Activated CD4-positive, alpha-beta T cell treated with anti-CD3 and anti-CD28 coated beads, Interleukin-2, amount 50 U/mL, for 4 hours (primary cell): Measurements from ENCODE around the gene ASTN2.

Source experiments
- DNase-seq, 2 experiments: peaks; one replicate each; pipeline ENCODE4 v3.0.0-alpha.2; 2020

Gene ASTN2

DNA sequence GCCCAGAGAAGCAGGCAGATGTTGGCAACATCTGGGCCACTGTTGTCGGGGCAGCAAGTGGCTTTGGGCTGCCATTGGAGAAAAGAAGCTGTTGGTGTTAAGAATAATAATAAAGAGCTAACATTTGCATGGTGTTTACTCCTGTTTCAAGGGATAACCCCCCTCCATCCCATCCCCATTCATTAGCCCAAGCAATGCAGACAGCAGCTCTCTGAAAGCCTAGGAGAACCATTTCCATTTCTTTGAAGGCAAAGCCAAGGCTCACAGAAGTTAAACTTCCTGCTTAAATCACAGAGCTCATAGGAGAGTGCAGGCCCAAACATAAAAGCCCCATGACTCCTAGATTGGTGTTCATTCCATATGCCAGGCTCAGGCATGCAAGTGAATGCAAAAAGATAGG lies 175.4 kb downstream of the ASTN2 start:
- DNase-seq: no peak

DNA sequence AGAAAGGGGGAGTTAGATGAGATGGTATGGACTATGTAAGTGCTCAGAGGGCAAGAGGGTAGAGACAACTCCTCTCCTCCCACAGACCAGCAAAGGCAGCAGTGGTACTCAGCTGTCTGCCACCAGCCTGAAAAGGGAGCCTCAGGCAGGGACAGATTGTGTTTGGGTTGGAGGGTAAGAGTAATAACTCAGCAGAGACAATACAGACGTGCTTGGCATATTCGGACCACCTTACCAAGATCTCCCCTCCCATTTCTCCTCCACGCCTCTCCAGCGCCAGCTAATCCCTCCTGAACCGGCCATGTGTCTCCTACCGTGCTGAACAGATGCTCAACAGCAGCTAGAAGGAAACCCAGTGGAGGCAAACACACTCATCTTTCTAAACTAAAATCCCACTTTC lies 180.8 kb downstream of the ASTN2 start:
- no peak for DNase-seq

DNA sequence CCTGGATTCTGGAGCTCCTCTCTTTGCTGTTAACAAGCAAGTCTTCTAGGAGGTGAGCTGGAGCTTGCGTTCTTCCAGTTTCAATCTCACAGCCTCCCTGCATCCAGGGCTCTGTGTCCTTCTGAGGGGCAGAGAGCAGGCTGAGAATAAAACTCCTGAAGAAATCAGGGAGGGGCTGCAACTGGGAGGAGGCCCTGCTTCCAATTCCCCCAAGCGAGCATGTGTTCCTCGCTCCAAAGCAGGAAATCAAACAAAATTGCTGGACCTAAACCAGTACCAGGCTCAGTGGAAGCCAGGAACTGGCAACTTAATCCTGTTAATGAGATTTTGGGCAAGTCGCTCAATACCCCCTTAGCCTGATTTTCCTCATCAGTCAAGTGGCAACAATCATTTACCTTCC lies 181.8 kb downstream of the ASTN2 start:
- DNase-seq: no peak

DNA sequence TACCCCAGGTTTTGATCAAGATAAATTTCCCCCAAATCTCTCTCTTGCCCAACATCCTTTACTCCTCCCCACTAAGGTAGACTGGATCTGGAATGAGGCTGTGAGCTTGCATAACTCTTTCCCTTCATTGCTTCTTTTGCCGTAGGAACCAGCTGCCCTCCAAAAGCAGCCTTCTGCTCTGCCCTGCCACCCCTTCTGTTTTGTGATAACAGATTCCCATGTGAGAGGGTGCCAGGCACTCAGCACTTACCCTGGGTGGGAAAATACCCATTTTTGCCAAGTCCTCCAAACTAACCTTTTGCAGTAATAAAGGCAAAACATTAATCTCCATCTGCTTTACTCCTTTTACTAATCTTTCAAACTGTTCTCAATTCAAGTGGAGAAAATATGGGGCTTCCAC lies 182.6 kb downstream of the ASTN2 start:
- no peak for DNase-seq

- no peak for DNase-seq
These were observed 183.8 kb downstream of the ASTN2 start for GRCh38 chr9:117231012-117231411.

DNA sequence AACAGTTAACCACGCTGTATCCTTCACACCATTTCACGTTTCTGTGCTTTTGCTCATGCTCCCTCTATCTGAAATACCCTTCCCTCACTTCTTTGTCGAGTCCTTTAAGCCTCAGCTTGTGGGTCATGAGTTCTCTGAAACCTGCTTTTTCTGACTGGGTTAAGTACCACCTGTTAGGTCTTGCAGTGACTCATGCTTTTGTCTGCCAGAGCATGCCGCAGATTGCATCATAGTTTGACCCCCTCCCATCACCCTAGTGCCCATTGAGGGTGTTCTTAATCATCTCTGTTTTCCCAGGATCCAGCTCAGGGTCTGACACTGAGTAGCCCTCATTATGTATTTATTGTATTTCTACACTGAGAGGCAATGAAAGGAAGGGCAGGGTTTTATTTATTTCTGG lies 190.2 kb downstream of the ASTN2 start:
- DNase-seq: no peak

GRCh38 chr9:117218951-117219350 lies 195.9 kb downstream of the ASTN2 start:
- DNase-seq: no peak

- DNase-seq: no peak
These were observed 200.4 kb downstream of the ASTN2 start for GRCh38 chr9:117214416-117214815.

- DNase-seq: no peak
These were observed 203.6 kb downstream of the ASTN2 start for GRCh38 chr9:117211280-117211679.

- no peak for DNase-seq
These were observed 209.1 kb downstream of the ASTN2 start for GRCh38 chr9:117205806-117206205.

GRCh38 chr9:117204971-117205370 lies 209.9 kb downstream of the ASTN2 start:
- no peak for DNase-seq

GRCh38 chr9:117191504-117192261 lies 223.2 kb downstream of the ASTN2 start:
- no peak for DNase-seq

- DNase-seq: no peak
These were observed 225.7 kb downstream of the ASTN2 start for GRCh38 chr9:117189121-117189520.

DNA sequence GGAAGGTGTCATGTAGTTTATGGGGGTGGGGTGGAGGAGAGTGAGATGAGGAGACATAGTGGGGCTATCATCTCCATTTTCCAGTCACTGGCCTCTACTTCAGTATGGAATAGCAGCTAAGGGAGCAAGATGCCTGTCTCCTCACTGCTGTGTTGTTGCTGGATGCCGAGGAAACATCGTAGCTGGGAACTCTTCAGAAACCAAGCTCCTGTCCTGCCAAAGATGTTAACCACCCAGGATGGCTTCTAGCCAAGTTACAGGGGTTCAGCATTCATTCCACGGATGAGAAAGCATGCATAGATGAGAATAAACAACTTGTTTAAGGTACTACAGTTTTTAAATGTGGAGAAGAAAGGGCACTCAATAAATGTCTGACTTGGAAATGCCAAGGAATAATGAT lies 226.5 kb downstream of the ASTN2 start:
- DNase-seq: no peak

DNA sequence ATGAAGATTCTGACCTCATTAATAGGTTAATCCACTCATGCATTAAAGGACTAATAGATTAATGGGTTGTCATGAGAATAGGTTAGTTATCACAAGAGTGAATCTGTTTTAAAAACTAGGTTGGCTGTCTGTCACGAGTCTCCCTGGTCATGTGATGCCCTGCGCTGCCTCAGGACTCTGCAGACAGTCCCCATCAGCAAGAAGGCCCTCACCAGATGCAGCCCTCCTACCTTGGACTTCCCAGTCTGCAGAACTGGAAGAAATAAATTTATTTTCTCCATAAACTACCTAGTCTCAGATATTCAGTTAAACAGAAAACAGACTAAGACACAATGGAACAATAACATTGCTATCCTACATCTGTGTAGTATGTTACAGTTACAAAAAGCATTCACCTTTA lies 227.4 kb downstream of the ASTN2 start:
- no peak for DNase-seq

- no peak for DNase-seq
These were observed 230.7 kb downstream of the ASTN2 start for GRCh38 chr9:117184173-117184572.

DNA sequence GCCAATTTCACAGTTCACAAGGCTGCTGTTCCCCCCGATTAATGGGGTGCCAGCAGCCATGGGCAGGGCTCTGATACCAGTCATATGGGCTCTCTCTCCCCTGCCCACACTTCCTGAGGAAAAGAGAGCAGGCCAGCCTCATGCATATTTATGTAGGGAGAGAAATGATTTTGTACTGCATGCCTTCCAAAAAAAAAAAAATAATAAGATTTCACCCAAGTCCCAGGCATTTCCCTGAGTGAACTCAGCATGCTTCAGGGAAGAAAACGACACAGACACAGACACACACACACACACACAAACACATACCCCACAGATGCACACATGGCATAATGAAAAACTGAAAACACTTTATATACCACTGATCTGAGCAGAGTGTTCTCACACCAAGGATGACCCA lies 232.8 kb downstream of the ASTN2 start:
- DNase-seq: no peak

DNA sequence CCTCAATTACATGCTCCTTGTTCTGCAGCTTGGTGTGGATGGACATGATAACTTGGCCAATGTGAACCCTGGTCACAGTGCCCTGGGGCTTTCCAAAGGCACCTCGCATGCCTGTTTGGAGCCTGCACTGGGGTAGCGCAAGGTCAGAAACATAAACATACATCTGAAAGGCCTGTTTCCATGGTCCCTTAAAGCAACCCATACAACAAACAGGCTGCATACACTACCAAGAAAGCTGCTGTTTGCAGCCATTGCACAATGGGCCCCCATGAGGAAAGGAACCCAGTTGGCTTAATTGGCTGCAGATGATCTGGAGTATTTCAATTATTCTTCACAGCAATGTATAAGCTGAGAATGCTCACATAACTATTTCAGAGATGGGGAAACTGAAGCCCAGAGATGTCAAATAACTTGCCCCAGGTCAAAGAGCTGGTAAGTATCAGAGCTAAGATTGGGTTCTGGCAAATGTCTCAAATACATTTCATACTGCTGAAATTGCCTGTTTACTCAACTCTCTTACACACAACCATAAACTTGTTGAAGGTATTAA lies 233.9 kb downstream of the ASTN2 start:
- no peak for DNase-seq

DNA sequence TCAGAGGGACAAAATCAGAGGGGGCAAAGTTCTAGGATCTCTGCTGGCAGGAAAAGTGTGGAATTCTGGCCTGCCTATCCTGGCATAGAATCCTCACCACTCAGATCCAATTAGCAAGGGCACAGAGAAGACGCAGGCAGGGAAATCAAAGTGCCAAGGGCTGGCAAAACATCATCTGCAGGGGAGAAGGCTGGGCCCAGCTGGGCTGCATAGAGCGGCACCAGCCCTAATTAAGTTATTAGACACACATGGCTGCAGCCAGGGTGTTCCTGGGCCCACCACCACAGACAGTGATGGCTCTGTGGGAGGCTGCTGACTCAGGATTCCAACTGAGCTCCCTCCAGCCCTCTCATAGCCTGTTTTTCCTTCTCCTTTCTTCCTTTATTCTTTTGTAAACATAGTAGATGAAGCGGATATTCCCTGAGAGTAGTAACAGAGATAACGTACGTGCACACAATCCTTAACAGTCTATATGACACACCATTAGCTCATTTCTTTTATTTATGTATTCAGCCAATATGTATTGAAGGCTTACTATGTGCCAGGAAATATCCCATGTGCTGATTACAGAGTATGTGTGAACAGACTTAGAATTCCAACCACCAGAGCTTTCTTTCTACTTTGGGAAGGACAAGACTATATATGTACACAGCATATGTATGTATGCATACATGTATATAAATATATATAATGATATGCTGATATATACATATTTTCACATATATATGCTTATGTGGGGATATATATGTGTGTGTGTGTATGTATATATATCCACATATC lies 236.1 kb downstream of the ASTN2 start:
- DNase-seq: no peak

DNA sequence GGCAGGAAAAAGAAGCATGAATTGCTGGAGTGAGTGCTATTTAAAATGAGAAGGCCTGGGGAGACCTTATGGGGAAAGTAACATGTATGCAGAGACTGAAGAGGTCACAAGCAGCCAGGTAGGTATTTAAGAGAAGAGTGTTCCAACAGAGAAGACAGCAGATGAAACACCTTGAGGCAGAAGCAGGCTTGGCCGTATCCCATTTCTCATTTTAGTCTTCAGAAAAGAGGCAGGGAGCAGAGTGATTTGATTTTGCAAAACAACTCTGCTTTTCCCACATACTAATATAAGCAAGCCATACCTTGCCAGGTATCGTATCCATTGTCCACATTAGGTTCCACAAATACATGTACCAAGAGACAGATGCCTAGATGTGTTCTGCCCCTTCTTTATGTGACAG lies 244.3 kb downstream of the ASTN2 start:
- no peak for DNase-seq

DNA sequence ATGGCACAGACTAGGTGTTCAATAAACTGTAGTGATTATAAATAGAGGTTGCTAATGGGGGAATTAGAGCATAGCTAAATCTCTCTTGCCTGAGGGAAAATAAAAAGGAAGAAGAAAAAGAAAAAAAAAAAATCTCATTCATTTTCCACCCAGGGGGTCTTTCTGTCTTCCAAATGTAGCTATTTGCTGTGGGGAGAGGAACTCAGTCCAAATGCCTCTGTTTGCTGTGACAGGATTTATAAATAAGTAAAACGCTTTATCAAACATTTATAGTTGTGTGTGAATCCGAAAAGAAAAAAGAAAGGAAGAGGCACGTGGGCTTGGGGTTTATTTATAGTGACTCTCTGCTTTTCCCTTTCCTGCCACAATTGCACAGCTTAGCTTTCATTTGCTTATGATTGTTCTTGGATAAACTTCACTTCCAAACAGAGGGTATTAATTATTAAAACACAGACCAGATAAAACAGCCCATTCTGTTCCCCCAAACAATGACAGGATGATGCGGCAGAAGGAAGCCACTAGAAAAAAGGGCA lies 245.7 kb downstream of the ASTN2 start:
- no peak for DNase-seq

GRCh38 chr9:117164512-117164911 lies 250.3 kb downstream of the ASTN2 start:
- DNase-seq: no peak

- no peak for DNase-seq
These were observed 254.6 kb downstream of the ASTN2 start for GRCh38 chr9:117160254-117160653.
